ENCODE results near the gene MRPL10. TPM values are rescaled to one million over a fixed set of nuclear protein-coding genes. Genes with fewer than 3 reads are reported as not detected.

MRPL10 gene
- total and polyA plus RNA-seq, 10 of the 15 experiments (the other 5 are each of a cell fraction or from before 2014, with no cell fraction given), result 18.9 to 61.9 (median 47.3) TPM

DNA sequence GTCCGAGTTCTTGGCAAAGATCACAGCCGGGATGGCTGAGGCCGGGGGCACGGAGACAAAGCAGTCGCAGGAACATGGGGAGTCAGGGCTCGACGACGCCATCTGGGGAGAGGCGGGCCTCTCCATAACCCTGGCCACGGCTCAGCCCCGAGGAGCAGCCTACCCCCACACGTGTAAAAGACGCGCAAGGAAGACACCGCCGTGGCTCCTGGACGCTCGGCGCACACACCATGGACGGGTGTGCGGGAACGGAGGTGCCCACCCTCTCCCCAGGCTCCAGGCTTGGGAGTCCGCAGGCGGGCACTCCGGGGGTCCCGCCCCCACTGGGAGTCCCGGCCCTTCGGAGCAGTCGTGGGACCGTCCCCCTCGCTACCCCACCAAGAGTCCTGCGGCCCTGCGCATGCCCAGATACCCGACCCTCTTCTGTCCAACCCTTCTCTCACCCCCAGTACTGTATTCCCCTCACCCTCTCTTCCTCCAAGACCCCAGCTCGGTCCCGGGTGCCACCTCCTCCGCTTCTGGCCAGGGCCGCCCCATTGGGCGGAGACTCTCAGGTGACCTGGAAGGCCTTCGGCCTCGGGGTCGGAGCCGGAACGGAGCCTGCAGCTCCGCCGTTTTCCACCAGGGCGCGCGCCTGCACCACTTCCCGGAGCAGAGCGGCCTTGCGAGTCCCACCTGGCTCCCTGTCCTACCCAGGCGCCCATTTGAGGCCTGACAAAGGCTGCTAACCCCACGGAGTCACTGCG lies 9.6 kb upstream of the MRPL10 start, which contains the start of gene SCRN2 (continued):
- TF ChIP-seq, protein P1, sequence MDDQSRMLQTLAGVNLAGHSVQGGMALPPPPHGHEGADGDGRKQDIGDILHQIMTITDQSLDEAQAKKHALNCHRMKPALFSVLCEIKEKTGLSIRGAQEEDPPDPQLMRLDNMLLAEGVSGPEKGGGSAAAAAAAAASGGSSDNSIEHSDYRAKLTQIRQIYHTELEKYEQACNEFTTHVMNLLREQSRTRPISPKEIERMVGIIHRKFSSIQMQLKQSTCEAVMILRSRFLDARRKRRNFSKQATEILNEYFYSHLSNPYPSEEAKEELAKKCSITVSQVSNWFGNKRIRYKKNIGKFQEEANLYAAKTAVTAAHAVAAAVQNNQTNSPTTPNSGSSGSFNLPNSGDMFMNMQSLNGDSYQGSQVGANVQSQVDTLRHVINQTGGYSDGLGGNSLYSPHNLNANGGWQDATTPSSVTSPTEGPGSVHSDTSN (IDR thresholded peaks at IDR 0.05; ENCODE audit: insufficient replicate concordance, low read depth, low read length), result no peak
- TF ChIP-seq, protein P2, sequence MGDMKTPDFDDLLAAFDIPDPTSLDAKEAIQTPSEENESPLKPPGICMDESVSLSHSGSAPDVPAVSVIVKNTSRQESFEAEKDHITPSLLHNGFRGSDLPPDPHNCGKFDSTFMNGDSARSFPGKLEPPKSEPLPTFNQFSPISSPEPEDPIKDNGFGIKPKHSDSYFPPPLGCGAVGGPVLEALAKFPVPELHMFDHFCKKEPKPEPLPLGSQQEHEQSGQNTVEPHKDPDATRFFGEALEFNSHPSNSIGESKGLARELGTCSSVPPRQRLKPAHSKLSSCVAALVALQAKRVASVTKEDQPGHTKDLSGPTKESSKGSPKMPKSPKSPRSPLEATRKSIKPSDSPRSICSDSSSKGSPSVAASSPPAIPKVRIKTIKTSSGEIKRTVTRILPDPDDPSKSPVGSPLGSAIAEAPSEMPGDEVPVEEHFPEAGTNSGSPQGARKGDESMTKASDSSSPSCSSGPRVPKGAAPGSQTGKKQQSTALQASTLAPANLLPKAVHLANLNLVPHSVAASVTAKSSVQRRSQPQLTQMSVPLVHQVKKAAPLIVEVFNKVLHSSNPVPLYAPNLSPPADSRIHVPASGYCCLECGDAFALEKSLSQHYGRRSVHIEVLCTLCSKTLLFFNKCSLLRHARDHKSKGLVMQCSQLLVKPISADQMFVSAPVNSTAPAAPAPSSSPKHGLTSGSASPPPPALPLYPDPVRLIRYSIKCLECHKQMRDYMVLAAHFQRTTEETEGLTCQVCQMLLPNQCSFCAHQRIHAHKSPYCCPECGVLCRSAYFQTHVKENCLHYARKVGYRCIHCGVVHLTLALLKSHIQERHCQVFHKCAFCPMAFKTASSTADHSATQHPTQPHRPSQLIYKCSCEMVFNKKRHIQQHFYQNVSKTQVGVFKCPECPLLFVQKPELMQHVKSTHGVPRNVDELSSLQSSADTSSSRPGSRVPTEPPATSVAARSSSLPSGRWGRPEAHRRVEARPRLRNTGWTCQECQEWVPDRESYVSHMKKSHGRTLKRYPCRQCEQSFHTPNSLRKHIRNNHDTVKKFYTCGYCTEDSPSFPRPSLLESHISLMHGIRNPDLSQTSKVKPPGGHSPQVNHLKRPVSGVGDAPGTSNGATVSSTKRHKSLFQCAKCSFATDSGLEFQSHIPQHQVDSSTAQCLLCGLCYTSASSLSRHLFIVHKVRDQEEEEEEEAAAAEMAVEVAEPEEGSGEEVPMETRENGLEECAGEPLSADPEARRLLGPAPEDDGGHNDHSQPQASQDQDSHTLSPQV (IDR thresholded peaks at IDR 0.05), result 0 out of 2 replicates have a peak, but pooled peaks have one; percentile 72
- TF ChIP-seq RELA (IDR thresholded peaks at IDR 0.05; ENCODE audit: borderline replicate concordance, partially characterized antibody) (peak; percentile 55), BRCA1 (IDR thresholded peaks at IDR 0.05; ENCODE audit: low read depth, low read length) (0 out of 2 replicates have a peak, but pooled peaks have one; percentile 4), MXI1 (IDR thresholded peaks at IDR 0.05; ENCODE audit: low read depth, low read length) (no peak), EZH2 (IDR thresholded peaks at IDR 0.05; ENCODE audit: borderline replicate concordance, control insufficient read depth, low read depth, low read length) (no peak), MTA3 (IDR thresholded peaks at IDR 0.05; ENCODE audit: borderline replicate concordance, low read length) (no peak), IKZF2 (IDR thresholded peaks at IDR 0.05) (no peak; a peak in 1 of 4 replicates), FOS (IDR thresholded peaks at IDR 0.05; ENCODE audit: borderline replicate concordance, extremely low read depth, insufficient read length) (no peak), ZNF384 (IDR thresholded peaks at IDR 0.05; ENCODE audit: borderline replicate concordance, low read depth, low read length) (no peak), CHD2 (IDR thresholded peaks at IDR 0.05; ENCODE audit: borderline replicate concordance, low read depth, low read length) (peak; percentile 55; the same call in 1 of the 2 replicates), ZNF622 (IDR thresholded peaks at IDR 0.05) (no peak), SMAD1 (IDR thresholded peaks at IDR 0.05; ENCODE audit: low read depth, partially characterized antibody) (no peak)
- TF ChIP-seq, protein P3, sequence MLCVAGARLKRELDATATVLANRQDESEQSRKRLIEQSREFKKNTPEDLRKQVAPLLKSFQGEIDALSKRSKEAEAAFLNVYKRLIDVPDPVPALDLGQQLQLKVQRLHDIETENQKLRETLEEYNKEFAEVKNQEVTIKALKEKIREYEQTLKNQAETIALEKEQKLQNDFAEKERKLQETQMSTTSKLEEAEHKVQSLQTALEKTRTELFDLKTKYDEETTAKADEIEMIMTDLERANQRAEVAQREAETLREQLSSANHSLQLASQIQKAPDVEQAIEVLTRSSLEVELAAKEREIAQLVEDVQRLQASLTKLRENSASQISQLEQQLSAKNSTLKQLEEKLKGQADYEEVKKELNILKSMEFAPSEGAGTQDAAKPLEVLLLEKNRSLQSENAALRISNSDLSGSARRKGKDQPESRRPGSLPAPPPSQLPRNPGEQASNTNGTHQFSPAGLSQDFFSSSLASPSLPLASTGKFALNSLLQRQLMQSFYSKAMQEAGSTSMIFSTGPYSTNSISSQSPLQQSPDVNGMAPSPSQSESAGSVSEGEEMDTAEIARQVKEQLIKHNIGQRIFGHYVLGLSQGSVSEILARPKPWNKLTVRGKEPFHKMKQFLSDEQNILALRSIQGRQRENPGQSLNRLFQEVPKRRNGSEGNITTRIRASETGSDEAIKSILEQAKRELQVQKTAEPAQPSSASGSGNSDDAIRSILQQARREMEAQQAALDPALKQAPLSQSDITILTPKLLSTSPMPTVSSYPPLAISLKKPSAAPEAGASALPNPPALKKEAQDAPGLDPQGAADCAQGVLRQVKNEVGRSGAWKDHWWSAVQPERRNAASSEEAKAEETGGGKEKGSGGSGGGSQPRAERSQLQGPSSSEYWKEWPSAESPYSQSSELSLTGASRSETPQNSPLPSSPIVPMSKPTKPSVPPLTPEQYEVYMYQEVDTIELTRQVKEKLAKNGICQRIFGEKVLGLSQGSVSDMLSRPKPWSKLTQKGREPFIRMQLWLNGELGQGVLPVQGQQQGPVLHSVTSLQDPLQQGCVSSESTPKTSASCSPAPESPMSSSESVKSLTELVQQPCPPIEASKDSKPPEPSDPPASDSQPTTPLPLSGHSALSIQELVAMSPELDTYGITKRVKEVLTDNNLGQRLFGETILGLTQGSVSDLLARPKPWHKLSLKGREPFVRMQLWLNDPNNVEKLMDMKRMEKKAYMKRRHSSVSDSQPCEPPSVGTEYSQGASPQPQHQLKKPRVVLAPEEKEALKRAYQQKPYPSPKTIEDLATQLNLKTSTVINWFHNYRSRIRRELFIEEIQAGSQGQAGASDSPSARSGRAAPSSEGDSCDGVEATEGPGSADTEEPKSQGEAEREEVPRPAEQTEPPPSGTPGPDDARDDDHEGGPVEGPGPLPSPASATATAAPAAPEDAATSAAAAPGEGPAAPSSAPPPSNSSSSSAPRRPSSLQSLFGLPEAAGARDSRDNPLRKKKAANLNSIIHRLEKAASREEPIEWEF (IDR thresholded peaks at IDR 0.05; ENCODE audit: insufficient replicate concordance, low read depth, low read length), result no peak
- TF ChIP-seq, protein P4, sequence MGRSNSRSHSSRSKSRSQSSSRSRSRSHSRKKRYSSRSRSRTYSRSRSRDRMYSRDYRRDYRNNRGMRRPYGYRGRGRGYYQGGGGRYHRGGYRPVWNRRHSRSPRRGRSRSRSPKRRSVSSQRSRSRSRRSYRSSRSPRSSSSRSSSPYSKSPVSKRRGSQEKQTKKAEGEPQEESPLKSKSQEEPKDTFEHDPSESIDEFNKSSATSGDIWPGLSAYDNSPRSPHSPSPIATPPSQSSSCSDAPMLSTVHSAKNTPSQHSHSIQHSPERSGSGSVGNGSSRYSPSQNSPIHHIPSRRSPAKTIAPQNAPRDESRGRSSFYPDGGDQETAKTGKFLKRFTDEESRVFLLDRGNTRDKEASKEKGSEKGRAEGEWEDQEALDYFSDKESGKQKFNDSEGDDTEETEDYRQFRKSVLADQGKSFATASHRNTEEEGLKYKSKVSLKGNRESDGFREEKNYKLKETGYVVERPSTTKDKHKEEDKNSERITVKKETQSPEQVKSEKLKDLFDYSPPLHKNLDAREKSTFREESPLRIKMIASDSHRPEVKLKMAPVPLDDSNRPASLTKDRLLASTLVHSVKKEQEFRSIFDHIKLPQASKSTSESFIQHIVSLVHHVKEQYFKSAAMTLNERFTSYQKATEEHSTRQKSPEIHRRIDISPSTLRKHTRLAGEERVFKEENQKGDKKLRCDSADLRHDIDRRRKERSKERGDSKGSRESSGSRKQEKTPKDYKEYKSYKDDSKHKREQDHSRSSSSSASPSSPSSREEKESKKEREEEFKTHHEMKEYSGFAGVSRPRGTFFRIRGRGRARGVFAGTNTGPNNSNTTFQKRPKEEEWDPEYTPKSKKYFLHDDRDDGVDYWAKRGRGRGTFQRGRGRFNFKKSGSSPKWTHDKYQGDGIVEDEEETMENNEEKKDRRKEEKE (IDR thresholded peaks at IDR 0.05), result no peak
